Fibroblast of lung (primary cell): ENCODE results near the gene MOSPD3. TPM values are rescaled to one million over a fixed set of nuclear protein-coding genes. Genes with fewer than 3 reads are reported as not detected.

Experiments
- DNase-seq, 2 donors: peaks; one replicate each; pipeline versions ENCODE4 v3.0.0 to v3.0.0-alpha.2; 2010; ENCODE audit warnings: low read depth in 2 of 2
- H2AFZ ChIP-seq: 2 replicates; pipeline ENCODE4 v1.5.1; 2012; ENCODE audit warnings: low read length, control low read depth, inconsistent platforms
- H3K27ac ChIP-seq: 2 replicates; pipeline ENCODE4 v1.5.1; 2011; ENCODE audit warnings: low read length, control low read depth; ENCODE audit not compliant: insufficient read depth
- H3K27me3 ChIP-seq: 2 replicates; pipeline ENCODE4 v1.5.1; 2011; ENCODE audit warnings: mild to moderate bottlenecking, low read length; ENCODE audit not compliant: control insufficient read depth, insufficient read depth
- H3K36me3 ChIP-seq: 2 replicates; pipeline ENCODE4 v1.5.1; 2011; ENCODE audit warnings: low read length; ENCODE audit not compliant: control insufficient read depth, insufficient read depth
- H3K4me1 ChIP-seq: 2 replicates; pipeline ENCODE4 v1.5.1; 2011; ENCODE audit warnings: low read length; ENCODE audit not compliant: control insufficient read depth, insufficient read depth; ENCODE audit errors: extremely low read depth
- H3K4me2 ChIP-seq: 2 replicates; pipeline ENCODE4 v1.5.1; 2011; ENCODE audit warnings: low read length, control low read depth; ENCODE audit not compliant: insufficient read depth; ENCODE audit errors: extremely low read depth
- H3K4me3 ChIP-seq, 4 experiments: fragments of 200-600 bp in 1 of 4; sonication (generic) in 1 of 4; replicated peaks in 1 of 4; 2 replicates each; pipeline ENCODE4 v1.5.1; 2011 to 2016; ENCODE audit warnings: low read length in 4 of 4, low read depth in 3 of 4, mild to moderate bottlenecking in 3 of 4, control low read depth in 2 of 4, inconsistent platforms in 1 of 4, mixed read lengths in 1 of 4; ENCODE audit not compliant: insufficient read depth in 1 of 4; ENCODE audit errors: control extremely low read depth in 1 of 4
- H3K79me2 ChIP-seq: 2 replicates; pipeline ENCODE4 v1.5.1; 2012; ENCODE audit warnings: mild to moderate bottlenecking, low read length, inconsistent platforms; ENCODE audit not compliant: control insufficient read depth, insufficient read depth
- H3K9ac ChIP-seq: 2 replicates; pipeline ENCODE4 v1.5.1; 2011; ENCODE audit warnings: mild to moderate bottlenecking, low read length, control low read depth; ENCODE audit not compliant: insufficient read depth
- H3K9me3 ChIP-seq: 2 replicates; pipeline ENCODE4 v1.5.1; 2012; ENCODE audit warnings: low read depth, low read length; ENCODE audit not compliant: control insufficient read depth, insufficient read depth
- H4K20me1 ChIP-seq: 2 replicates; pipeline ENCODE4 v1.5.1; 2011; ENCODE audit warnings: low read length; ENCODE audit not compliant: control insufficient read depth, insufficient read depth; ENCODE audit errors: extremely low read depth
- EZH2 ChIP-seq: IDR thresholded peaks from 2 replicates; pipeline ENCODE4 v1.5.1; 2012; ENCODE audit warnings: low read length, control low read depth, mild to moderate bottlenecking; ENCODE audit errors: missing control alignments
- polyA plus RNA-seq, 2 donors: library from polyadenylated mRNA; depleted of rRNA in 1 of 2; stranded (reverse) in 1 of 2; unstranded in 1 of 2; fragments of >200 nt; gene quantifications; 2 replicates each; pipeline ENCODE4 v1.2.1, GENCODE V29; 2011 to 2012; ENCODE audit warnings: missing spikeins in 1 of 2
- total RNA-seq: library from RNA; depleted of rRNA; stranded (reverse); fragments of >200 nt; gene quantifications from 2 replicates; pipeline ENCODE4 v1.2.1, GENCODE V29; 2014
- TF ChIP-seq, protein P1 (sequence below), 2 donors: IDR thresholded peaks in 1 of 2; conservative IDR thresholded peaks in 1 of 2; 1 replicate in 1 of 2; 2 replicates in 1 of 2; pipeline ENCODE4 v1.5.1; 2011 to 2012; ENCODE audit warnings: low read length in 2 of 2, control low read depth in 1 of 2, inconsistent platforms in 1 of 2, low read depth in 1 of 2, mild to moderate bottlenecking in 1 of 2

Gene MOSPD3
- total and polyA plus RNA-seq, 2 donors (not counting 1 experiment from before 2014, with no cell fraction given), result 5.9 to 12.8 TPM

- Histone ChIP-seq H3K27me3 (no peaks in the 10 kb centered on the region), H3K4me1 (no peaks in the 10 kb centered on the region), H2AFZ (no peak overlapping the region), H3K9me3 (no peaks in the 10 kb centered on the region), H3K36me3 (peaks cover 55% of the 10 kb centered on the region), H3K4me2 (no peak overlapping the region), H3K79me2 (peaks cover 14% of the 10 kb centered on the region), H3K27ac (no peak overlapping the region), H3K4me3 (no peak overlapping the region), H3K9ac (no peak overlapping the region), H4K20me1 (no peaks in the 10 kb centered on the region)
- TF ChIP-seq, protein P1, sequence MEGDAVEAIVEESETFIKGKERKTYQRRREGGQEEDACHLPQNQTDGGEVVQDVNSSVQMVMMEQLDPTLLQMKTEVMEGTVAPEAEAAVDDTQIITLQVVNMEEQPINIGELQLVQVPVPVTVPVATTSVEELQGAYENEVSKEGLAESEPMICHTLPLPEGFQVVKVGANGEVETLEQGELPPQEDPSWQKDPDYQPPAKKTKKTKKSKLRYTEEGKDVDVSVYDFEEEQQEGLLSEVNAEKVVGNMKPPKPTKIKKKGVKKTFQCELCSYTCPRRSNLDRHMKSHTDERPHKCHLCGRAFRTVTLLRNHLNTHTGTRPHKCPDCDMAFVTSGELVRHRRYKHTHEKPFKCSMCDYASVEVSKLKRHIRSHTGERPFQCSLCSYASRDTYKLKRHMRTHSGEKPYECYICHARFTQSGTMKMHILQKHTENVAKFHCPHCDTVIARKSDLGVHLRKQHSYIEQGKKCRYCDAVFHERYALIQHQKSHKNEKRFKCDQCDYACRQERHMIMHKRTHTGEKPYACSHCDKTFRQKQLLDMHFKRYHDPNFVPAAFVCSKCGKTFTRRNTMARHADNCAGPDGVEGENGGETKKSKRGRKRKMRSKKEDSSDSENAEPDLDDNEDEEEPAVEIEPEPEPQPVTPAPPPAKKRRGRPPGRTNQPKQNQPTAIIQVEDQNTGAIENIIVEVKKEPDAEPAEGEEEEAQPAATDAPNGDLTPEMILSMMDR (conservative IDR thresholded peaks at IDR 0.05 in 1 of 2, IDR thresholded peaks at IDR 0.05 in 1 of 2; ENCODE audit: low read depth in 1 of 2, low read length in 2 of 2), result no peak
- TF ChIP-seq EZH2, result no peak
- DNase-seq, result no peak
Measured at GRCh38 chr7:100577103-100577502, 35.2 kb upstream of the MOSPD3 start.

- no peak overlapping the region for H3K27ac ChIP-seq
- TF ChIP-seq, protein P1 (conservative IDR thresholded peaks at IDR 0.05 in 1 of 2, IDR thresholded peaks at IDR 0.05 in 1 of 2; ENCODE audit: low read depth in 1 of 2, low read length in 2 of 2), result no peak
- no peak for TF ChIP-seq EZH2
- H4K20me1 ChIP-seq, result no peaks in the 10 kb centered on the region
- no peak overlapping the region for H3K9ac ChIP-seq
- no peaks in the 10 kb centered on the region for H3K4me1 ChIP-seq
- no peaks in the 10 kb centered on the region for H3K9me3 ChIP-seq
- no peak overlapping the region for H3K4me2 ChIP-seq
- H3K4me3 ChIP-seq, result no peak overlapping the region
- H2AFZ ChIP-seq, result no peak overlapping the region
- peaks cover 18% of the 10 kb centered on the region for H3K79me2 ChIP-seq
- H3K27me3 ChIP-seq, result no peaks in the 10 kb centered on the region
- H3K36me3 ChIP-seq, result peaks cover 55% of the 10 kb centered on the region
- DNase-seq, result no peak
Measured at GRCh38 chr7:100577507-100577906, 34.8 kb upstream of the MOSPD3 start.

- no peak for DNase-seq
- Histone ChIP-seq H3K4me3 (no peak overlapping the region), H2AFZ (no peak overlapping the region), H3K27me3 (no peaks in the 10 kb centered on the region), H3K79me2 (peaks cover 24% of the 10 kb centered on the region), H3K36me3 (peaks cover 55% of the 10 kb centered on the region), H4K20me1 (no peaks in the 10 kb centered on the region), H3K9me3 (no peaks in the 10 kb centered on the region), H3K9ac (no peak overlapping the region), H3K4me2 (no peak overlapping the region), H3K27ac (no peak overlapping the region), H3K4me1 (peaks cover 2% of the 10 kb centered on the region)
- no peak for TF ChIP-seq EZH2
- TF ChIP-seq, protein P1 (conservative IDR thresholded peaks at IDR 0.05 in 1 of 2, IDR thresholded peaks at IDR 0.05 in 1 of 2; ENCODE audit: low read depth in 1 of 2, low read length in 2 of 2), result no peak
Measured at GRCh38 chr7:100578246-100579183, 33.8 kb upstream of the MOSPD3 start.
